KMS-11 (cell line): Measurements from ENCODE around the gene TCP1.
A peak's percentile ranks its signal among the peaks of the same experiment; 100 is the strongest.

Source experiments
- H2AFZ ChIP-seq: fragments of 200-600 bp; sonication (generic); 2 replicates; pipeline ENCODE4 v1.6.1; 2016; ENCODE audit warnings: antibody characterized with exemption, mixed run types, low read depth
- H3K27ac ChIP-seq: fragments of 200-600 bp; sonication (generic); 2 replicates; pipeline ENCODE4 v1.6.1; 2016; ENCODE audit warnings: mild to moderate bottlenecking, mixed run types
- H3K27me3 ChIP-seq: fragments of 200-600 bp; sonication (generic); 2 replicates; pipeline ENCODE4 v1.6.1; 2017; ENCODE audit warnings: mild to moderate bottlenecking, low read depth, mixed run types, moderate library complexity; ENCODE audit not compliant: insufficient read depth
- H3K36me3 ChIP-seq: fragments of 200-600 bp; sonication (generic); 2 replicates; pipeline ENCODE4 v1.6.1; 2017; ENCODE audit warnings: mild to moderate bottlenecking, mixed run types; ENCODE audit not compliant: insufficient read depth
- H3K4me1 ChIP-seq: fragments of 200-600 bp; sonication (generic); 2 replicates; pipeline ENCODE4 v1.6.1; 2016; ENCODE audit warnings: mild to moderate bottlenecking, low read depth, mixed run types; ENCODE audit not compliant: poor library complexity, severe bottlenecking
- H3K4me2 ChIP-seq: fragments of 200-600 bp; sonication (generic); 2 replicates; pipeline ENCODE4 v1.7.0; 2016; ENCODE audit warnings: mild to moderate bottlenecking, mixed run types
- H3K4me3 ChIP-seq: fragments of 200-600 bp; sonication (generic); IDR thresholded peaks from 2 replicates; pipeline ENCODE4 v1.6.1; 2017; ENCODE audit warnings: low read depth, low read length, mixed read lengths; ENCODE audit not compliant: insufficient read depth
- H3K79me2 ChIP-seq: fragments of 200-600 bp; sonication (generic); 2 replicates; pipeline ENCODE4 v1.6.1; 2016; ENCODE audit warnings: low read depth, mixed run types; ENCODE audit not compliant: insufficient read depth
- H3K9ac ChIP-seq: fragments of 200-600 bp; sonication (generic); 2 replicates; pipeline ENCODE4 v1.6.1; 2016; ENCODE audit warnings: mild to moderate bottlenecking, mixed run types
- H4K20me1 ChIP-seq: fragments of 200-600 bp; sonication (generic); 2 replicates; pipeline ENCODE4 v1.6.1; 2016; ENCODE audit warnings: mild to moderate bottlenecking, mixed run types; ENCODE audit not compliant: insufficient read depth
- CTCF ChIP-seq: fragments of 200-600 bp; sonication (generic); conservative IDR thresholded peaks from 2 replicates; pipeline ENCODE4 v1.6.1; 2017; ENCODE audit warnings: low read depth, mild to moderate bottlenecking, antibody characterized with exemption, low read length, moderate library complexity, mixed read lengths

The TCP1 gene

GRCh38 chr6:159730332-159730676 lies 59.1 kb downstream of the TCP1 start:
- TF ChIP-seq CTCF, result no peak
- Histone ChIP-seq H3K4me3 (no peak overlapping the region), H3K36me3 (no peaks in the 10 kb centered on the region; the same call in 1 of the 2 replicates), H3K4me2 (peak overlapping the region; percentile 81; the same call in 1 of the 2 replicates), H3K9ac (no peak overlapping the region), H3K27ac (no peak overlapping the region; the same call in 1 of the 2 replicates), H3K27me3 (no peaks in the 10 kb centered on the region), H3K4me1 (peaks cover 49% of the 10 kb centered on the region), H4K20me1 (peaks cover 44% of the 10 kb centered on the region), H2AFZ (no peak overlapping the region), H3K79me2 (peaks cover 92% of the 10 kb centered on the region)

GRCh38 chr6:159729598-159730331 lies 59.6 kb downstream of the TCP1 start:
- H2AFZ ChIP-seq, result no peak overlapping the region
- peak overlapping the region; percentile 4; the same call in 1 of the 2 replicates for H3K27ac ChIP-seq
- H3K9ac ChIP-seq, result peak overlapping the region; percentile 96; the same call in 1 of the 2 replicates
- peaks cover 92% of the 10 kb centered on the region for H3K79me2 ChIP-seq
- H4K20me1 ChIP-seq, result peaks cover 41% of the 10 kb centered on the region
- H3K27me3 ChIP-seq, result no peaks in the 10 kb centered on the region
- no peak for TF ChIP-seq CTCF
- peak overlapping the region; percentile 81 for H3K4me2 ChIP-seq
- H3K4me1 ChIP-seq, result peaks cover 50% of the 10 kb centered on the region
- H3K4me3 ChIP-seq, result no peak overlapping the region
- no peaks in the 10 kb centered on the region; the same call in 1 of the 2 replicates for H3K36me3 ChIP-seq

- H3K79me2 ChIP-seq, result peaks cover 87% of the 10 kb centered on the region
- TF ChIP-seq CTCF, result no peak
- peak overlapping the region; percentile 81 for H3K4me2 ChIP-seq
- H3K36me3 ChIP-seq, result no peaks in the 10 kb centered on the region; the same call in 1 of the 2 replicates
- no peak overlapping the region for H3K4me3 ChIP-seq
- no peaks in the 10 kb centered on the region for H3K27me3 ChIP-seq
- peaks cover 41% of the 10 kb centered on the region for H3K4me1 ChIP-seq
- H3K9ac ChIP-seq, result peak overlapping the region; percentile 96; the same call in 1 of the 2 replicates
- H3K27ac ChIP-seq, result peak overlapping the region; percentile 94
- peaks cover 36% of the 10 kb centered on the region for H4K20me1 ChIP-seq
- no peak overlapping the region for H2AFZ ChIP-seq
Observed at GRCh38 chr6:159728531-159728964, 60.9 kb downstream of the TCP1 start.
